ENCODE measurements around the gene FNDC3B.

Gene FNDC3B

GRCh38 chr3:172171396-172172075 is 132.2 kb downstream of the FNDC3B start:
- Histone ChIP-seq H3K4me1 (ENCODE audit: control insufficient read depth, insufficient read depth, low read length) (peaks cover 72% of the 10 kb centered on the region), H3K9ac (ENCODE audit: low read length) (no peak overlapping the region), H3K9me3 (ENCODE audit: control insufficient read depth, low read length) (no peaks in the 10 kb centered on the region), H3K36me3 (ENCODE audit: control insufficient read depth, insufficient read depth, low read length, severe bottlenecking) (peaks cover 11% of the 10 kb centered on the region), H3K27me3 (replicated peaks; ENCODE audit: control insufficient read depth, insufficient read depth, low read length) (no peaks in the 10 kb centered on the region), H3K4me3 (ENCODE audit: low read length) (no peak overlapping the region)
- peak; percentile 47 for DNase-seq (ENCODE audit: low read depth)

GRCh38 chr3:172173316-172174254 is 134.2 kb downstream of the FNDC3B start:
- Histone ChIP-seq H3K9ac (ENCODE audit: low read length) (no peak overlapping the region), H3K9me3 (ENCODE audit: control insufficient read depth, low read length) (no peaks in the 10 kb centered on the region), H3K4me1 (ENCODE audit: control insufficient read depth, insufficient read depth, low read length) (peaks cover 81% of the 10 kb centered on the region), H3K27me3 (replicated peaks; ENCODE audit: control insufficient read depth, insufficient read depth, low read length) (no peaks in the 10 kb centered on the region), H3K4me3 (ENCODE audit: low read length) (no peak overlapping the region), H3K36me3 (ENCODE audit: control insufficient read depth, insufficient read depth, low read length, severe bottlenecking) (peaks cover 14% of the 10 kb centered on the region)
- no peak for DNase-seq (ENCODE audit: low read depth)

DNA sequence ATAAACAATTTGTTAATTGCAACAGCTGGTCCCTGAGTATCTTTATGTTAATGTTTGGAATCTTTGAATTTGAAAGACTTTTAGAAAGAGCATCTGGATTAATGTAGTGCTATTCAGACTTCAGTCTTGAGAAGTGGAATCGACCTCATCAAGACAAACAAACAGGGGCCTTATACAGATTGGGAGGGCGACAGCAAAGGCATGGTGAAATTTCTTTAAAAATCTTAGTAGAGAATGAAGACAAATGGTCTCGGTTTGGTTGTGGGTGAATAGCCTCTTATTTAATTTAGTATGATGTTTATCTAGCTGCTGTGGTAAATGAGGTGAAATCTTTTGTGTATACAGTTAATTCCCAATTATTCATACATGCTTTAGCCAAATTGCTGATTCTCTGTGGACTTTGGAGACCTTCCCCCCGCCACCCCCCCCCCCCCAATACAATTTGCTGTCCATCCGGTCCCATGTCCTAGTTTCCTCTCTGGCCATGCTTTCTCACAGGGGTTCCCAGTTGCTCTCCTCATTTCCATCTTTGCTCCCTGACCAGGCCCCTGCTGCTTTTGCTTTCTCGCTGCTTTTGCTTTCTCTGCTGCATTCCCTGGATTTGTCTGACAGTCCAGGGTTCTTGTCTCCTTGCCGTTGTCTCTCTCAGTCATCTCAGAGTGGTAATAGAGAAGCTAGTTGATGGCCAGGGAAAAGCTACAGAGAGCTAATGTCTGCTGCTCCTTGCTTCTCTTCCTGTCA is 135.3 kb downstream of the FNDC3B start:
- no peaks in the 10 kb centered on the region for H3K9me3 ChIP-seq (ENCODE audit: control insufficient read depth, low read length)
- H3K4me1 ChIP-seq (ENCODE audit: control insufficient read depth, insufficient read depth, low read length): peaks cover 70% of the 10 kb centered on the region
- no peaks in the 10 kb centered on the region for H3K27me3 ChIP-seq (replicated peaks; ENCODE audit: control insufficient read depth, insufficient read depth, low read length)
- H3K36me3 ChIP-seq (ENCODE audit: control insufficient read depth, insufficient read depth, low read length, severe bottlenecking): peaks cover 15% of the 10 kb centered on the region
- DNase-seq (ENCODE audit: low read depth): no peak
- H3K9ac ChIP-seq (ENCODE audit: low read length): no peak overlapping the region
- no peak overlapping the region for H3K4me3 ChIP-seq (ENCODE audit: low read length)

GRCh38 chr3:172175254-172175599 is 135.8 kb downstream of the FNDC3B start:
- Histone ChIP-seq H3K4me3 (ENCODE audit: low read length) (no peak overlapping the region), H3K27me3 (replicated peaks; ENCODE audit: control insufficient read depth, insufficient read depth, low read length) (no peaks in the 10 kb centered on the region), H3K4me1 (ENCODE audit: control insufficient read depth, insufficient read depth, low read length) (peaks cover 67% of the 10 kb centered on the region)

DNA sequence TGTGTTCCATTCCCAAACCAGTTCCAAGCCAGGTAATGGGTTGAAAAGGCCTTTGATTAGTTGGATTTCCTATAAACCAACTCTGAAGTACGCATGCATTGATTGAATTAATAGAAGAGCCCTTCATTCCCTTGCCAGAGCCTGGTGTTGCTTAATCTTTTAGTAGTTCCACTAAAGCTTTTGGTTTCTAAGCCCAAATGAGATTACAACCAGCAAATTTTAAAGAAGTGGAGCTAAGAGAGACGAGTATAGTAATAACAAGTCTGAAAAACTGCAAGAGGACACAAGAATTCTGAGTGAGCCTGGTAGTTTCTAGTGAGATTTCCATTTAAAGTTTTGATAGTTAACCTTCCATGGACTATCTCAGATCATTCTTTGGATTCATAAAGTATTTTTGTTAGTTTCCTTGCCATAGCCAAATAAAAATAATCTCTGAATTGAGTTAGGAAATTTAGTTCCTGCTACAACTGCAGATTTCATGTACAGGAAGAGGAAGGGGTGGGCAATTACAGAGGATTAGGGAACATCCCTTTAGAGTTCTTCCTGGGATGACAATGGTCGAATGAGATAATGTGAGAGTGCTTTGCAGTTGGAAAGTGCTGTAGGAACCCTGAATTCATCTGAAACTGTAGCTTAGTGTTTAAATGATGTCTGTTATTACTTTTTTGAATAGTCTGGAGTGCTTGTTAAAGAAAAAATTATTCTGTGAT is 136.8 kb downstream of the FNDC3B start:
- Histone ChIP-seq H3K9ac (ENCODE audit: low read length) (no peak overlapping the region), H3K9me3 (ENCODE audit: control insufficient read depth, low read length) (no peaks in the 10 kb centered on the region), H3K27me3 (replicated peaks; ENCODE audit: control insufficient read depth, insufficient read depth, low read length) (no peaks in the 10 kb centered on the region), H3K4me1 (ENCODE audit: control insufficient read depth, insufficient read depth, low read length) (peaks cover 59% of the 10 kb centered on the region), H3K36me3 (ENCODE audit: control insufficient read depth, insufficient read depth, low read length, severe bottlenecking) (peaks cover 6% of the 10 kb centered on the region), H3K4me3 (ENCODE audit: low read length) (no peak overlapping the region)
- no peak for DNase-seq (ENCODE audit: low read depth)

More at GRCh38 chr3:172175254-172175599, 135.8 kb downstream of the FNDC3B start:
- Histone ChIP-seq H3K9me3 (ENCODE audit: control insufficient read depth, low read length) (no peaks in the 10 kb centered on the region), H3K9ac (ENCODE audit: low read length) (no peak overlapping the region), H3K36me3 (ENCODE audit: control insufficient read depth, insufficient read depth, low read length, severe bottlenecking) (peaks cover 15% of the 10 kb centered on the region)
- DNase-seq (ENCODE audit: low read depth): no peak

GRCh38 chr3:172177046-172177445 is 137.7 kb downstream of the FNDC3B start:
- Histone ChIP-seq H3K9me3 (ENCODE audit: control insufficient read depth, low read length) (no peaks in the 10 kb centered on the region), H3K36me3 (ENCODE audit: control insufficient read depth, insufficient read depth, low read length, severe bottlenecking) (peaks cover 5% of the 10 kb centered on the region), H3K4me3 (ENCODE audit: low read length) (no peak overlapping the region), H3K4me1 (ENCODE audit: control insufficient read depth, insufficient read depth, low read length) (peaks cover 53% of the 10 kb centered on the region), H3K9ac (ENCODE audit: low read length) (no peak overlapping the region), H3K27me3 (replicated peaks; ENCODE audit: control insufficient read depth, insufficient read depth, low read length) (no peaks in the 10 kb centered on the region)
- DNase-seq (ENCODE audit: low read depth): peak; percentile 69

GRCh38 chr3:172177803-172178316 is 138.5 kb downstream of the FNDC3B start:
- Histone ChIP-seq H3K9ac (ENCODE audit: low read length) (no peak overlapping the region), H3K4me1 (ENCODE audit: control insufficient read depth, insufficient read depth, low read length) (peaks cover 56% of the 10 kb centered on the region), H3K4me3 (ENCODE audit: low read length) (no peak overlapping the region), H3K27me3 (replicated peaks; ENCODE audit: control insufficient read depth, insufficient read depth, low read length) (no peaks in the 10 kb centered on the region), H3K36me3 (ENCODE audit: control insufficient read depth, insufficient read depth, low read length, severe bottlenecking) (peaks cover 5% of the 10 kb centered on the region), H3K9me3 (ENCODE audit: control insufficient read depth, low read length) (no peaks in the 10 kb centered on the region)
- no peak for DNase-seq (ENCODE audit: low read depth)

DNA sequence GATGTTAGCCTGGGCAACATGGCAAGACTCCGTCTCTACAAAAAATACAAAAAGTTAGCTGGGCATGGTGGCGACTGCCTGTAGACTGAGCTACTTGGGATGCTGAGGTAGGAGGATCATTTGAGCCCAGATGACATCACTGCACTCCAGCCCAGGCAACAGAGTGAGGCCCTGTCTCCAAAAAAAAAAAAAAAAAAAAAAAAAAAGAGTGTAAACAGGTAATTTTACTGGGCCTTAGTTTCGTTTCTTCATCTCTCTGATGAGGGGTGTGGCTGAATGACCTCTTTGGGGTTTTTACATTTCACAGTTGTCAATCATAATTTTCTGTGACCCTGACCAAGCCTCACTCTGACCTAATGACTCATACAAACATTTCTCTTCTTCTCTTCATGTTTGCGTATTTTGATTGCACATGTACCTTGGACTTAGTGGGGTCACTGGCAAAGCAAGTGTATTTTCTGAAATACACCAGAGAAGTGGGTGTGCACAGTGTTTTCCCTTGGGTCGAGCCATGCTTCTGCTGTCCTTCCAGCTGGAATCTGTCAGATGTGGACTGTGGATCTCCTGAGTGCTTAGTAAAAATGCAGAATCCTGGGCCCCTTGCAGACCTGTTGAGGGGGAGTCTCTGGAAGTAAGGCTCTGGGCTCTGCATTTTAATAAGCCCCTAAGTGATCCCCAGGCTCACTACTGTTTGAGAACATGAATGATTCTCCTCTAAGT is 140.5 kb downstream of the FNDC3B start:
- no peak for DNase-seq (ENCODE audit: low read depth)
- H3K4me1 ChIP-seq (ENCODE audit: control insufficient read depth, insufficient read depth, low read length): peaks cover 48% of the 10 kb centered on the region
- H3K9ac ChIP-seq (ENCODE audit: low read length): no peak overlapping the region
- H3K4me3 ChIP-seq (ENCODE audit: low read length): no peak overlapping the region
- H3K36me3 ChIP-seq (ENCODE audit: control insufficient read depth, insufficient read depth, low read length, severe bottlenecking): peaks cover 5% of the 10 kb centered on the region
- no peaks in the 10 kb centered on the region for H3K9me3 ChIP-seq (ENCODE audit: control insufficient read depth, low read length)
- H3K27me3 ChIP-seq (replicated peaks; ENCODE audit: control insufficient read depth, insufficient read depth, low read length): no peaks in the 10 kb centered on the region

- Histone ChIP-seq H3K4me3 (ENCODE audit: low read length) (no peak overlapping the region), H3K9ac (ENCODE audit: low read length) (no peak overlapping the region)
These were observed 141.1 kb downstream of the FNDC3B start for GRCh38 chr3:172180473-172180872.

DNA sequence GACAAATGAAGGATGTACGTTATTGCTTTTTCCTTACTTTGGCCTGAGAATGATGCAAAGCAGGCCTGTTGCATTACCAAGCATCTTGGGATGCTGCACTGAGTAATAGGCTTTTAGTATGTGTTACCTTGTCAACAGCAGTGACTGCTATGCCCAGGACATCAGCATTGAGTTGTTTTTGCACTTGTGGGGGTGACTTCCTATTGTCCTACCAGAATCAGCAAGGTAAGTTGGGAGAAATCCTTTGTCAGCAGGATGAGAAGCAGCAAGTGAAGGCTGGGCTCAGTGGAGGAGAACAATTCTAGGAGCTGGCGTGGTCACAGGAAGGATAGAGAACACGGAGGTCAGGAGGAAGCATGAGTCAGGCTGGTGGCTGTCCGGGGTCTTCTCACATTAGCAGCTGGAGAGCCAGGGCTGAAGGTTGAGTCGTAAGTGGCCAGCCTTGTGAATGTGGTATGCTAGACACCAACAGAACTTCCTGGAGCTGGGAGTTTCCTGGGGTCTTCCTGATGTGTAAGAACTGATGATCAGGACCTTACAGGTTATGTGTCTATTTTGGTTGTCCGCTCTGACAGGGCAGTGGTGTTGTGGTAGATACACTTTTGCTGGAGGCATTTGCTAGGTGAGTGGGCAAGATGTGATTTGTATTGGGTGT is 142.7 kb downstream of the FNDC3B start:
- DNase-seq (ENCODE audit: low read depth): no peak

More at GRCh38 chr3:172180473-172180872, 141.1 kb downstream of the FNDC3B start:
- Histone ChIP-seq H3K27me3 (replicated peaks; ENCODE audit: control insufficient read depth, insufficient read depth, low read length) (no peaks in the 10 kb centered on the region), H3K36me3 (ENCODE audit: control insufficient read depth, insufficient read depth, low read length, severe bottlenecking) (peaks cover 5% of the 10 kb centered on the region), H3K9me3 (ENCODE audit: control insufficient read depth, low read length) (no peaks in the 10 kb centered on the region), H3K4me1 (ENCODE audit: control insufficient read depth, insufficient read depth, low read length) (peaks cover 42% of the 10 kb centered on the region)
- DNase-seq (ENCODE audit: low read depth): no peak

More for the DNA sequence above, 142.7 kb downstream of the FNDC3B start:
- Histone ChIP-seq H3K36me3 (ENCODE audit: control insufficient read depth, insufficient read depth, low read length, severe bottlenecking) (peaks cover 5% of the 10 kb centered on the region), H3K27me3 (replicated peaks; ENCODE audit: control insufficient read depth, insufficient read depth, low read length) (no peaks in the 10 kb centered on the region), H3K9me3 (ENCODE audit: control insufficient read depth, low read length) (no peaks in the 10 kb centered on the region), H3K9ac (ENCODE audit: low read length) (no peak overlapping the region), H3K4me1 (ENCODE audit: control insufficient read depth, insufficient read depth, low read length) (peaks cover 30% of the 10 kb centered on the region), H3K4me3 (ENCODE audit: low read length) (no peak overlapping the region)

Data from adipocyte (in vitro differentiated cells).